Fibroblast of the aortic adventitia (primary cell): ENCODE results near the gene LRRC23. TPM values are rescaled to one million over a fixed set of nuclear protein-coding genes. Genes with fewer than 3 reads are reported as not detected.
A peak's percentile ranks its signal among the peaks of the same experiment; 100 is the strongest.

ENCODE experiments used
- DNase-seq: peaks from one replicate; pipeline ENCODE4 v3.0.0-alpha.2; 2010; ENCODE audit warnings: low read depth
- H3K4me3 ChIP-seq: 2 replicates; pipeline ENCODE4 v1.5.1; 2011; ENCODE audit warnings: low read depth, mild to moderate bottlenecking, control low read depth, low read length, moderate library complexity
- CTCF ChIP-seq: IDR thresholded peaks from 2 replicates; pipeline ENCODE4 v1.5.1; 2011; ENCODE audit warnings: mild to moderate bottlenecking, low read length, control low read depth, inconsistent platforms; ENCODE audit not compliant: insufficient read depth
- small RNA-seq: library from RNA; depleted of rRNA; stranded (forward); fragments of <200 nt; gene quantifications from one replicate; pipeline ENCODE3, GENCODE V24; 2012
- total RNA-seq: library from RNA; depleted of rRNA; stranded (reverse); fragments of >200 nt; gene quantifications from 2 replicates; pipeline ENCODE4 v1.2.3, GENCODE V29; 2012; ENCODE audit warnings: low replicate concordance

Gene LRRC23
- total RNA-seq, 1 donor: 7.0 TPM

GRCh38 chr12:6961278-6961694 is 56.7 kb downstream of the LRRC23 start:
- H3K4me3 ChIP-seq: no peak overlapping the region
- no peak for DNase-seq
- no peak for TF ChIP-seq CTCF

GRCh38 chr12:6961695-6962284 is 57.2 kb downstream of the LRRC23 start:
- TF ChIP-seq CTCF: peak; percentile 63
- DNase-seq: peak; percentile 75
- peak overlapping the region; percentile 18 for H3K4me3 ChIP-seq

DNA sequence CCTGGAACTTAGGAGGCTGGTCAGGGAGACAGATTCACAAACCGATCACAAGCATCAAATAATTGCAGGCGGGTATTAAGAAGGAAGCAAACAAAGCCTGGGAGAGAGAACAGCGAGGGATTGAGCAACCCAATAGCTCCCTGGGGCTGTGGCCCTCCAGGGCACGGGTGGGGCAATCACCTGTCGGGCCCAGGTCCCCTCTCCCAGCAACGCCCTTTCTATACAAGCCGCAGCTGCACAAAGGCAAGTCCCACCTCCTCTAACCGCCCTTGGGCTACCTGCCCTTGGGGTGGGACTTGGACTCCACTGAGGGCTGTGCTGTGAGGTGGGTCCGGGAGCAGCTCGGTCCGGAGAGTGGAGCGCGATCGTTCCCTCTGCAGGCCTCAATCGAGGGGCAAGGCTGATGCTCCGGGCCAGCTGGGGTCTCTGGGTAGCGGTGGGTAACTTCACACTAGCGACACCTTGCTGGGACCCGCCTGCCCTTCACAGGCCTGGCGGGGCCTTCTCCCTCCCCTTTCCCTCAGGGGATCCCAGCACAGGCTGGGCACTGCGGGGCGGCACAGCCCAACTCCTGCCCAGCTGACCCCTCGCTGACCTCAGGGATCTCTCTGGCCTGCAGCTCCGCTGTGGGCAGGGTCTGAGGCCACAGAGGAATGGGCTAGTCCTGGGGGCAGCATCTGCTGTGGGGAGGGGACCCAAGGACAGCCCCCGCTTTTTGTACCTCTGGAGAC is 57.8 kb downstream of the LRRC23 start:
- no peak overlapping the region for H3K4me3 ChIP-seq
- no peak for DNase-seq
- TF ChIP-seq CTCF: no peak

- no peak for DNase-seq
- no peak overlapping the region for H3K4me3 ChIP-seq
- TF ChIP-seq CTCF: no peak
Observed at GRCh38 chr12:6963016-6963731, 58.6 kb downstream of the LRRC23 start.

Small RNA genes lying within 50 kb of the gene (small RNA-seq; reads per million reads assigned to genes)
- gene MIR141 (2.9 reads per million, percentile 79 among the genes with 10 or more reads in this experiment), gene MIR200C (5.3 reads per million, percentile 89 among the genes with 10 or more reads in this experiment), gene RNU7-1 (not detected)

Other genes with a start within 250 kb of the LRRC23 start
- 34.1 and 51.2 TPM in 2 replicates for gene ING4, start 241.7 kb upstream of the LRRC23 start, total RNA-seq
- gene ZNF384, start 215.4 kb upstream of the LRRC23 start, total RNA-seq: 17.7 and 29.5 TPM in 2 replicates
- 0.45 TPM in 1 of 2 replicates, not detected in the other for gene PIANP, start 204.0 kb upstream of the LRRC23 start, total RNA-seq
- 71.1 and 86.0 TPM in 2 replicates for gene COPS7A, start 180.8 kb upstream of the LRRC23 start, total RNA-seq
- gene MLF2, start 151.7 kb upstream of the LRRC23 start, total RNA-seq: 29.5 and 104 TPM in 2 replicates
- 61.6 and 575 TPM in 2 replicates for gene PTMS, start 138.5 kb upstream of the LRRC23 start, total RNA-seq
- gene LAG3, start 132.3 kb upstream of the LRRC23 start, total RNA-seq: 0.16 TPM in 1 of 2 replicates, not detected in the other
- gene CD4, start 115.3 kb upstream of the LRRC23 start, total RNA-seq: 1.6 TPM in 1 of 2 replicates, not detected in the other
- 2.6 and 3.5 TPM in 2 replicates for gene GPR162, start 83.0 kb upstream of the LRRC23 start, total RNA-seq
- 53.9 and 188 TPM in 2 replicates for gene P3H3, start 76.4 kb upstream of the LRRC23 start, total RNA-seq
- 3.4 TPM in 2 replicates for gene GNB3, start 63.9 kb upstream of the LRRC23 start, total RNA-seq
- 23.5 TPM in 1 of 2 replicates, not detected in the other for gene CDCA3, start 53.5 kb upstream of the LRRC23 start, total RNA-seq
- 84.0 and 140 TPM in 2 replicates for gene USP5, start 52.7 kb upstream of the LRRC23 start, total RNA-seq
- gene TPI1, start 37.3 kb upstream of the LRRC23 start, total RNA-seq: 183 and 680 TPM in 2 replicates
- 3.3 and 8.0 TPM in 2 replicates for gene SPSB2, start 31.5 kb upstream of the LRRC23 start, total RNA-seq
- 8.7 and 12.7 TPM in 2 replicates for gene ENO2, start 9.8 kb downstream of the LRRC23 start, total RNA-seq
- gene ATN1, start 23.1 kb downstream of the LRRC23 start, total RNA-seq: 13.6 and 13.8 TPM in 2 replicates
- gene RNU7-1, start 39.0 kb downstream of the LRRC23 start, total RNA-seq: not detected in 2 replicates
- gene C12orf57, start 39.2 kb downstream of the LRRC23 start, total RNA-seq: 100 and 156 TPM in 2 replicates
- gene PTPN6, start 46.5 kb downstream of the LRRC23 start, total RNA-seq: not detected in 2 replicates
- gene PHB2, start 65.8 kb downstream of the LRRC23 start, total RNA-seq: 71.5 and 181 TPM in 2 replicates
- 26.0 and 26.8 TPM in 2 replicates for gene EMG1, start 66.1 kb downstream of the LRRC23 start, total RNA-seq
- 5.7 and 10.6 TPM in 2 replicates for gene LPCAT3, start 113.7 kb downstream of the LRRC23 start, total RNA-seq
- gene C1S, start 155.9 kb downstream of the LRRC23 start, total RNA-seq: 516 and 790 TPM in 2 replicates
- gene C1R, start 187.6 kb downstream of the LRRC23 start, total RNA-seq: 237 and 528 TPM in 2 replicates
- gene C1RL, start 204.4 kb downstream of the LRRC23 start, total RNA-seq: 39.2 and 50.6 TPM in 2 replicates
- gene RBP5, start 224.1 kb downstream of the LRRC23 start, total RNA-seq: not detected in 2 replicates
- gene CLSTN3, start 225.5 kb downstream of the LRRC23 start, total RNA-seq: 10.9 and 13.6 TPM in 2 replicates